ENCODE data around the gene SEPTIN2.

Gene SEPTIN2

DNA sequence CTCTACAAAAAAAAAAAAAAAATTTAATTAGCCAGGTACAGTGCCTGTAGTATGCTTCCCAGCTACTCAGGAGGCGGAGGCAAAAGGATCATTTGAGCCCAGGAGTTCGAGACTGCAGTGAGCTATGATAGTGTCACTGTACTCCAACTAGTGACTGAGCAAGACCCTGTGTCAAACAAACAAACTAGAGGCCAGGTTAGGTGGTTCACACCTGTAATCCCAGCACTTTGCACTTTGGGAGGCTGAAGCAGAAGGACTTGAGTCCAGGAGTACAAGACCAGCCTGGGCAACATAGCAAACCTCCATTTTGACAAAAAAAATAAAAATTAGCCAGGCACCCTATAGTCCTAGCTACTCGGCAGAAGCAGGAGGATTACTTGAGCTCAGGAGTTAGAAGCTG lies 13.6 kb upstream of the SEPTIN2 start:
- Mint-ChIP-seq H3K36me3 (peaks cover 21% of the 10 kb centered on the region), H3K4me1 (peaks cover 64% of the 10 kb centered on the region), H3K27ac (peak overlapping the region; percentile 28), H3K4me3 (no peak overlapping the region), H3K9me3 (no peaks in the 10 kb centered on the region), H3K27me3 (no peaks in the 10 kb centered on the region)
- ATAC-seq: no peak

DNA sequence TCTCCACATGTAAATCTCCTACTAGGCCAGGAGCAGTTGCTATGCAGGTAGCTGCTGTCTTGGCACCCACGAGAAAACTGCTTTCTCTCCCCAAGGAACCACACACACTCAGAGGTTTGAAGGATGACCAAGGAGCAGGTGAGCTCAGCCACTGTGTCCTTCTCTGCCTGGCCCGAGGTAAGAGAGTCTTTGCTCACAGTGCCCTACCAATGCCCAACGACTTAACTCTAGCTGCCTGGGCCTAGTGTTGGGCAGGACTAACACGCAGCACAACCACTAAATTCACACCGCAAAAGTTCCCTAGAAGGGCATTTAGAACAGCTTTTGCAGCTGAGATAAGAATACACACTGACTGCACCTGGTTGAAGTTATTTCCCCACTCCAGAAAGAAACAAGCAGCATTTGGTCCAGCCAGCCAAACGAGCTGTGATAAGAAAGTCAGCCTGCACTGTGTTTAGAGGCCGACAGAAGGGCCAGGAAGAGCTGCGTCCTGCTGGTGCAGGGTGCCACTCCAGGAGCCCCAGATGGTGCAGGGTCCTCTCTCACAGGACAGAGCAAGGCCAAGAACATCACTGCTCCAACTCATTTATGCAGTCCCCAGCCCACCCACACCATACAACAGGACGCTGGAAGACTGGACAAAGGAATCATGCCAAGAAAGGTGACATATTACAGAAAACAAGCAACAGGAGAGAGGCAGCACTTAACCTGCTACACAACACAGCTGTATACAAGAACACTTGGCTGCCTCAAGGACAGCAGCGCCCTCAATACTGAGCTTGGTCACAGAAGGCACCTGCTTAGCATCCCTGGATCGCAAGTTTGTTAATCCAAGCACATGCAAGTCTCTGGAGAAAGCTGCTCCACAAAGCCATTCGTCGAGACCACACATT lies 12.7 kb upstream of the SEPTIN2 start:
- H3K4me1 Mint-ChIP-seq: peaks cover 61% of the 10 kb centered on the region
- H3K27me3 Mint-ChIP-seq: no peaks in the 10 kb centered on the region
- no peaks in the 10 kb centered on the region for H3K9me3 Mint-ChIP-seq
- H3K27ac Mint-ChIP-seq: peak overlapping the region; percentile 28
- H3K36me3 Mint-ChIP-seq: peaks cover 15% of the 10 kb centered on the region
- H3K4me3 Mint-ChIP-seq: no peak overlapping the region
- ATAC-seq: no peak

DNA sequence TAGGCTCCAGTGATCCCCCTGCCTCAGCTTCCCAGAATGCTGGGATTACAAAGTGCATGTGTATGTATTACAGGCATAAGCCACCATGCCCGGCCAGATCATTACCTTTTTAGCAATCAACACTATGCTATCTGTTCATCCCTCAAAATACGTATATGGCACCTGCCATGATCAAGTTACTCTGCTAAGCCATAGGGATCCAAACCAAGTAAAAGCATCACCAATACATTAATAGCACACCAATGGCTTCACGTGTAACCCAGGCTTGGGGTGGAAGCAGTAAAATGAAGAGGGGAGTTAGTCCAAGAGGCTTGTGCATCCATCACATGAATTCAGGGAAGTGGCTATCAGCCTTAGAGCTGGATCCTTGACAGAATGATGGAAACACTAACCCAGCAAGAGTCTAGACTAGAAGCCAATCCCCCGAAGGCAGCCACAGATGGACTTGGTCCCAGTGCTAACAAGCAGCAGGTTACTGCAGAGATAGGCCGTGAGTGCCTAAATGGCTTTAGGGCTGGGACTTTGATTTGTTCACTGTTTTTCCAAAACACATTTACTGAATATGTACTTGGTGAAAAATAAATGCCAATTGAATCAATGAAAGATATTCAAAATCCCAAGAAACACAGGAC lies 11.6 kb upstream of the SEPTIN2 start:
- H3K4me3 Mint-ChIP-seq: no peak overlapping the region
- H3K36me3 Mint-ChIP-seq: peaks cover 14% of the 10 kb centered on the region
- ATAC-seq: no peak
- H3K27me3 Mint-ChIP-seq: no peaks in the 10 kb centered on the region
- H3K9me3 Mint-ChIP-seq: no peaks in the 10 kb centered on the region
- peaks cover 66% of the 10 kb centered on the region for H3K4me1 Mint-ChIP-seq
- peak overlapping the region; percentile 95 for H3K27ac Mint-ChIP-seq

DNA sequence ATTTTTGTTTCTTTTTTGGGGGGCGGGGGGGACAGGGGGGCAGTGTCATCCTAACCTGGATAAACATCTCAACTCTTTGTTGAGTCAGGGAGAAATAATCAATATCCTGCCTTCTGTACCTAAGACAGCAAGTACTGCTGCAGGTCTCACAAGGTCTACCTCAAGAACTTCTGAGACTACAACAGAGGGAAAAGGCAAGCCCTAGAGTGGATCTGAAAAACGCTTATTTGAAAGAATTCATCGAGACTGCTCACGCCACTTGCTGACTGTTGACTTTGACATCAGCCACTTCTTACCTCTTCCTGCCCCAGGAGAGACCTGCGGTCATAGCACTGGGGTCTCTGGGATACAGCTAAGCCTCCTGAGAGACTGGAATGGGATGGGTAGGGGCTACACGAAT lies 8.7 kb upstream of the SEPTIN2 start:
- H3K4me3 Mint-ChIP-seq: no peak overlapping the region

DNA sequence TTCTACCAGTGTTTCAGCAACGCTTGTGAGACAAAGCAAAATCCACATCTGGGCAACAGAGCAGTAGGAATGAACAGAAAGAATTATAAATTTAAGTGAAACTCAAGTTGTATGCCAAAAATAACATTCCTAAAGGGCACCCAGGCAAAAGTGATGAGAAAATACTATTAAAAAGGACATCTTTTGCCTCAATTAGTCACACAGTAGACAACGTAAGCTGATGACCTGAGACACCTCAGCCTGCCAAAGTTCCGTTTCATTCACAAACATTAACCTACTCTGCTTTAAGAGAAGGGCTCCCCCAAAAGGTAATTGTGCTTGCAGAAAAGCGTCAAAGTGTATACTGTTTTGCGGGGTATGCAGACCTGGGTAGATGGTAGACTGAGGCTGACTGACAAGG lies 7.5 kb upstream of the SEPTIN2 start:
- Mint-ChIP-seq H3K9me3 (no peaks in the 10 kb centered on the region), H3K36me3 (peaks cover 16% of the 10 kb centered on the region), H3K4me1 (peaks cover 79% of the 10 kb centered on the region), H3K27me3 (no peaks in the 10 kb centered on the region), H3K27ac (no peak overlapping the region), H3K4me3 (no peak overlapping the region)
- ATAC-seq: no peak

More for the DNA sequence above, 8.7 kb upstream of the SEPTIN2 start:
- Mint-ChIP-seq H3K9me3 (no peaks in the 10 kb centered on the region), H3K27me3 (no peaks in the 10 kb centered on the region), H3K4me1 (peaks cover 83% of the 10 kb centered on the region), H3K36me3 (peaks cover 16% of the 10 kb centered on the region), H3K27ac (no peak overlapping the region)
- ATAC-seq: no peak

DNA sequence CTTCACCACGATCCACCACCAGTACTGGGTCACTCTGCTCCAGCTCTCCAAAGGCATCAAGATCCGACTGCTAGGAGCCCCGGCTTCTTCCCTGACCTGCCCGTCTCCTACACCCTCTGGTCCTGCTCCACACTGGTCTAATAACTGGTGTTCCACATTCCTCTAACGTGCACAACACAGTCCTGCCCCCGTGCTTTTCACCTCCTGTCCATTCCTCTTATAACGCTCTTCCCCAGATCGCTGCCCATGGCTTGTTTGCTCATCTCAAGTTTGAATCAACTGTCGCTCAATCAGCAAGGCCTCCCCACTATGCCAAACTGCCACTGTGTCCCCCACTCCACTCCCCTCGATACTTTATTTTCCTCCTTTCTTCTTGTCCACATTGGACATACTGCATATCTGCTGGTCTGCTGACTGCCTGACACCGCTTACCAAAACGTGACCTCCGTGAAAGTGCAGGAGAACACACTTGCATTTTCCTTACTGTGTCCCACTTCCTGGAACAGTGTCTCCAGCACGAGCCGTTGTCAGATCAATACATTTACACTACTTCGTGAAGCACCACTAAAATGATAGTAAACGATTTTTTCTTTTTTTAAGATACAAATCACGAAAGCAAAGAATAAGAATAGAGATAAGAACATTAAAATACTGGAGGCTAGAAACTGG lies 6.8 kb upstream of the SEPTIN2 start:
- peak overlapping the region; percentile 90 for H3K27ac Mint-ChIP-seq
- no peaks in the 10 kb centered on the region for H3K9me3 Mint-ChIP-seq
- H3K27me3 Mint-ChIP-seq: no peaks in the 10 kb centered on the region
- H3K4me1 Mint-ChIP-seq: peaks cover 73% of the 10 kb centered on the region
- no peak for ATAC-seq
- H3K36me3 Mint-ChIP-seq: peaks cover 16% of the 10 kb centered on the region
- H3K4me3 Mint-ChIP-seq: no peak overlapping the region

DNA sequence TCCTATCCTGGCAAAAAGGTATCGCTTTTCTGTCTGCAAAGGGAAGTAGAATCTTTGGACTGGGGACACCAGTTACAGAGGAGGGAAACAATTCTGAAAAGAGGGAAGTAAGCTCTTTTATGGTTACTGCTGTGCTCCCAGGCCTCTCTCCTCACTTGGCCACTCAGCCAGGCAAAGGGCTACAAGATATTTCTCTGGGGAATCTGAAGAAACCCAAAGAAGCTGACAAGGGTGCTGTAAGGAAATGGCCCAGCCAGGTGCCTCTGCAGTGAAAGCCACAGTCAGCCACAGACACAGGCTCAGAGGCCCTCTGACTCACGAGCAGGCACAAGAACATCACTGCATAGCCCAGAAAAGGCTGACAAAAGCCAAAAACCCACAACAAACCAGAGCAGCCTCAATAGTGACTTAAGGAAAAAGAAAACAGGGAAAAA lies 6.0 kb upstream of the SEPTIN2 start:
- H3K27me3 Mint-ChIP-seq: no peaks in the 10 kb centered on the region
- H3K4me3 Mint-ChIP-seq: peak overlapping the region; percentile 76
- H3K4me1 Mint-ChIP-seq: peaks cover 66% of the 10 kb centered on the region
- peaks cover 16% of the 10 kb centered on the region for H3K36me3 Mint-ChIP-seq
- peak overlapping the region; percentile 90 for H3K27ac Mint-ChIP-seq
- ATAC-seq: peak; percentile 86
- no peaks in the 10 kb centered on the region for H3K9me3 Mint-ChIP-seq

DNA sequence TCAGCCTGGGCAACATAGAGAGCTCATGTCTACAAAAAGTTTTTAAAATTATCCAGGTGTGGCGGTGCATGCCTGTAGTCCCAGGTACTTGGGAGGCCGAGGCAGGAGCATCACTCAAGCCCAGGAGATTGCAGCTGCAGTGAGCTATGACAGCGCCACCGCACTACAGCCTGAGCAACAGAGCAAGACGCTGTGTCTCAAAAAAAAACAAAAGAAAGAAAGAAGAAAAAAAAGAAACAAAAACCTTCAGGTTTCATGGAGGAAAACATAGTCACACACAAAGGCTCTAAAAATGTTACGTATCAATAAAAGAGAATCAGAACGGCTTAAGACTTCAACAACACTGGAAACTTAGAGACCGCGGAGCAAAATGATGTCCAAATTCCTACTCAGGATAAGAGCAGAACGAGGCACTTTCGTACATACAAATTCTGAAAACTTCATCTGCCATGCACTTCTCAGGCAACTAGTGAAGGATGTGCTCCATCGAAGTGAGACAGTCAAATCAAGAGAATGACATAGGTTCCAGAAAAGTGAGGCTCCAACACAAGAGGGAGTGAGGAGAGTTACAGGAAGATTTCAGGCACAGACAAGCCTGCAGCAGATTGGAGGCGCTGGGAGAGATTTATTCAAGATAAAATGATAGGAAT lies 4.7 kb upstream of the SEPTIN2 start:
- H3K36me3 Mint-ChIP-seq: peaks cover 8% of the 10 kb centered on the region
- H3K27me3 Mint-ChIP-seq: no peaks in the 10 kb centered on the region
- H3K4me3 Mint-ChIP-seq: peak overlapping the region; percentile 55
- peaks cover 52% of the 10 kb centered on the region for H3K4me1 Mint-ChIP-seq
- no peak for ATAC-seq
- H3K9me3 Mint-ChIP-seq: no peaks in the 10 kb centered on the region
- H3K27ac Mint-ChIP-seq: peak overlapping the region; percentile 90

DNA sequence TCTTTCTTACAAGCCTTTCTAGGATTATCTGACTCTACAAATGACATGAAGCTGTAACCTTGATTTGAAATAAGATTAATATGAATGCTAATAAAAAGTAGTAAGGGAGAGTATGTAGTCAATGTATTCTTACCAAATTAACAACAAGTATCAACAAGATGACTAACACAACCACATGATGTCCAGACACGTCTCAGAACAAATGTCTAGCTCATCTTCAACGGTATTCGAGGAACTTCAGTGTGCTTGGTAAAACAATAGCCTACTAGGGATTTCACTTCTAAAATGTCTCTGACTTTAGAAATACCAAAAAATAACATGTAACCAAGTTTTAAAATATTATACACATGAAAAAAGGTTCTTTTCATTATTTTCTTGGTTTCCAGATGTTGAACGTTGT lies 3.6 kb upstream of the SEPTIN2 start:
- Mint-ChIP-seq H3K27me3 (no peaks in the 10 kb centered on the region), H3K4me1 (peaks cover 58% of the 10 kb centered on the region), H3K4me3 (no peak overlapping the region), H3K36me3 (peaks cover 12% of the 10 kb centered on the region), H3K9me3 (no peaks in the 10 kb centered on the region), H3K27ac (peak overlapping the region; percentile 90)
- no peak for ATAC-seq

DNA sequence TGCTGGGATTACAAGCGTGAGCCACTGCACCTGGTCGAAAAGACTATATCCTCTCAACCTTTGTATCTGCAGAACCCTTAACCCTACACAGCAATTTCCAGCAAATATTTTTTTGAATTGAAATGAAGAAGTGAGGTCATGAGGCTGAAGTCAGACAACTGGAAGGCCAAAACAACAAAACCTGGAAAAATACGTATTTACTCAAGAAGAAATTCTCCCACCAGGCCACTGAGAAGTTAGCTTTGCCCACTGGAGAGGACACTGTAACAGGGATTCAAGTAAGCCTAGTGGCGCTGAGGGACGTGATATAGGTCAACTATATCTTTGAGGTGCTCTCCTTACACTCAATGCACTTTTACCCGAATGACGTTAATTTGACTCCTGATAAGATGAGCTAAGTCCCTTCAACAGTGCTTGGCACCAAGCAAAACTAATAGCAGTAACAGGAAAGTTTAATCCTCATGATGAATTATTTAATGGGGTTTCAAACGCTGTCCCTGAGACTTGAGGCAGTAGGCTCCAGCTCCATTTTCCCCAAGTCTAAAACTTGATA lies 2.1 kb upstream of the SEPTIN2 start:
- Mint-ChIP-seq H3K27me3 (no peaks in the 10 kb centered on the region), H3K4me3 (no peak overlapping the region)
- no peak for ATAC-seq

DNA sequence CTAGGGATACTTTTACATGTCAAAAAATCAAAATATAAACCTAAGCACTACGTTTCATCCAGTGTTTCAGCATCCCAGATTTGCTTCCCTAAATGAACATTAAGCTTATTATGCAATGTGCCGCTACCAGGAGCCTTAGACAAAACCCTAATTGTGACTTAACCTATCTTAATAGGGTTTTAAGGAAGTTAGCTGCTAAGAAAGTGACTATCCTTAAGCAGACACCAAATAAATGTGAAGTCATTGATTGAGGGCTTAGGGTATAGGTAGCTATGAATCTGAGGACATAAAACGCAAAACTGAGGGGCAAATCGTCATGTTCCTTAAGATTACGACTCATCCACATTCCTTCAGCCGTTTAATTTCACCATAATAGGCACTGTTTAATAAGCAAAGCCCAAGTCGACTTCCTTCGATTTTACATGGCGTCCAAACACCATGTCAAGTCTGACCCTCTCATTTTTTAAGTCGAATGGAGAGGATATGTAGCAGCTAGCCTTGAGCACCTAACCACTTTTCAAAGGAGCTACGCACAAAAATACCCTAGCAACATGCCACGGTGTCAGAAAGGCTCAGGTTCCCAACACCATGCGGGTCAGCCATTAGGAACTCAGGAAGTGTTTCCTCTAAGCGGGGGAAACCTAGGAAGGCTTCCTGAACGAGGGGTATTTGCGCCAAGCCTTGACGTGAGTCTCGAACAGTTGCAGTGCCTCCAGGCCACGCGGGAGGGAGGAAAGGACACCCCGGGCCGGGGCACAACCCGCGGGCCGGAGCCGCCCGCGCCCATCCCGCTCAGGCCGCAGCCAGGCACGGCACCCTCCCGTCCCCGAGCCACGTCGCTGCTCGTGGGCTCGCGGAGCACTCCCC lies 1.3 kb upstream of the SEPTIN2 start:
- Mint-ChIP-seq H3K4me1 (peaks cover 62% of the 10 kb centered on the region), H3K27ac (peak overlapping the region; percentile 97), H3K36me3 (peaks cover 18% of the 10 kb centered on the region), H3K9me3 (no peaks in the 10 kb centered on the region), H3K27me3 (no peaks in the 10 kb centered on the region), H3K4me3 (peak overlapping the region; percentile 92)
- no peak for ATAC-seq

More for the DNA sequence above, 2.1 kb upstream of the SEPTIN2 start:
- H3K27ac Mint-ChIP-seq: no peak overlapping the region
- H3K4me1 Mint-ChIP-seq: peaks cover 63% of the 10 kb centered on the region
- H3K9me3 Mint-ChIP-seq: no peaks in the 10 kb centered on the region
- peaks cover 24% of the 10 kb centered on the region for H3K36me3 Mint-ChIP-seq

DNA sequence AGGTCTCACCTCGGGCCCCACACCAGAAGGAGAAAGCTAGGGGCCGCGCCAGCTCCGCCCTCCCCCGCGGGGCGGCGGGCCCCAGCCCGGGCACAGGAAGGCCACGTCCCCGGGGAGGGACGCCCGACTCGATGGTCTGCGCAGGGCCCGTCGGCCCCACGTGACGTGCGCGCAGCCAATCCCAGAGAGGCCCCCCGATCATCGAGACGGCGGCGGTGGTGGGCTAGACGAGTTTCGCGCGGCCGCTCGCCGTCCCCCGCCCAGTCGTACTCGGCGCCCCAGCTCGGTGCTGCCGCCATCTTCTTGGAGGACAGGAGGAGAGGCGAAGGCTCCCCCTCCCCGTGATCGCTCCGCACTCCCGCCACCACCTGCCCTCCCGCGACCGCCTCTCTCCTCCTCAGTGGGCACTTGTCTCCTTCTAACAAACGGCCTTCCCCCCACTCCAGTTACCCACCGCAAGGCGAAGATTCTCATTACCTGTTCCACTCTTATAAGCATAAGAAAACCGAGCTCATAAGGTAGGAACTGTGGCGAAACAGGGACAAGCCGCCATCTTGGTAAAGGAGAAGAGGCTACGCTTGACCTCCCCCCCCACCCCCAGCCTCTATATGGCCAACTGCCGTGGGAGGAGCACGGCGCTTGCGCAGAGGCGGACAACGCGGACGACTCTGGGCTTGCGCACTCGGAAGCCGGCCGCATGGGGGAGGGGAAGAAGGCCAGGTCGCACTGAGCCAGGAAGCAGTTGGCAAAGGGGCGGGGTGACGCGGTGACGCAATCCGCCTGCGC lies 439 bp upstream of the SEPTIN2 start, which contains the start of gene HDLBP:
Gene HDLBP (minus strand): TSS at position 580 of the 786 bp plus-strand sequence. CDS start 48,803 bp downstream, outside the sequence.
- H3K27ac Mint-ChIP-seq: peak within 1 kb of the TSS; percentile 97
- peak; percentile 91 for ATAC-seq
- H3K36me3 Mint-ChIP-seq: peaks cover 26% of the 10 kb centered on the region
- peaks cover 62% of the 10 kb centered on the region for H3K4me1 Mint-ChIP-seq
- H3K4me3 Mint-ChIP-seq: peak within 1 kb of the TSS; percentile 92
- no peaks in the 10 kb centered on the region for H3K9me3 Mint-ChIP-seq
- no peaks in the 10 kb centered on the region for H3K27me3 Mint-ChIP-seq

DNA sequence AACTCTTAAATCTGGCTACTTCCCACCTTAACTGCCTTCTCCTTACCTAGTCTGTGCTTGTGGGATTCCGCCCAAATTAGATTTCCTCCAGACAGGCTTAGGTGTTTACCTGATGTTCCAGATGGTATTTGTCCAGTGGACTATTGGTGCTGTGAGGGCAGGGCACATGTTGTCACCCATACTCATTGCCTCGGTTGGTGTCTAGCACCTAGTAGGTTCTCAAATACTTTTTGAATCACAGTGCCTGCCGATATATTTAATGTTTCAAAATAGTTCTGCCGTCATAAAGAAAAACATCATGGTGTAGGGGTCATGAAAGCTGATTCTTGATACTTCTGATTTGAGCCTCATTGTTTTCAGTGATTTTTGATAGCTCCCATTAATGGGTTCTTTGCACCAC lies 1.1 kb downstream of the SEPTIN2 start:
- no peak for ATAC-seq
- peaks cover 41% of the 10 kb centered on the region for H3K36me3 Mint-ChIP-seq
- H3K4me3 Mint-ChIP-seq: peak overlapping the region; percentile 92
- H3K27ac Mint-ChIP-seq: peak overlapping the region; percentile 97
- no peaks in the 10 kb centered on the region for H3K27me3 Mint-ChIP-seq
- peaks cover 62% of the 10 kb centered on the region for H3K4me1 Mint-ChIP-seq
- H3K9me3 Mint-ChIP-seq: no peaks in the 10 kb centered on the region
